GM12892 (cell line): ENCODE measurements around the gene GSG1.

Source experiments
- POLR2A ChIP-seq: IDR thresholded peaks from 2 replicates; pipeline ENCODE4 v1.6.1; 2011; ENCODE audit warnings: low read depth, low read length, control low read depth
- POLR2AphosphoS5 ChIP-seq: IDR thresholded peaks from 2 replicates; pipeline ENCODE4 v1.6.1; 2011; ENCODE audit warnings: low read depth, low read length, control low read depth
- TAF1 ChIP-seq: IDR thresholded peaks from 2 replicates; pipeline ENCODE4 v1.6.1; 2011; ENCODE audit warnings: low read depth, mild to moderate bottlenecking, control low read depth, low read length, borderline replicate concordance

DNA sequence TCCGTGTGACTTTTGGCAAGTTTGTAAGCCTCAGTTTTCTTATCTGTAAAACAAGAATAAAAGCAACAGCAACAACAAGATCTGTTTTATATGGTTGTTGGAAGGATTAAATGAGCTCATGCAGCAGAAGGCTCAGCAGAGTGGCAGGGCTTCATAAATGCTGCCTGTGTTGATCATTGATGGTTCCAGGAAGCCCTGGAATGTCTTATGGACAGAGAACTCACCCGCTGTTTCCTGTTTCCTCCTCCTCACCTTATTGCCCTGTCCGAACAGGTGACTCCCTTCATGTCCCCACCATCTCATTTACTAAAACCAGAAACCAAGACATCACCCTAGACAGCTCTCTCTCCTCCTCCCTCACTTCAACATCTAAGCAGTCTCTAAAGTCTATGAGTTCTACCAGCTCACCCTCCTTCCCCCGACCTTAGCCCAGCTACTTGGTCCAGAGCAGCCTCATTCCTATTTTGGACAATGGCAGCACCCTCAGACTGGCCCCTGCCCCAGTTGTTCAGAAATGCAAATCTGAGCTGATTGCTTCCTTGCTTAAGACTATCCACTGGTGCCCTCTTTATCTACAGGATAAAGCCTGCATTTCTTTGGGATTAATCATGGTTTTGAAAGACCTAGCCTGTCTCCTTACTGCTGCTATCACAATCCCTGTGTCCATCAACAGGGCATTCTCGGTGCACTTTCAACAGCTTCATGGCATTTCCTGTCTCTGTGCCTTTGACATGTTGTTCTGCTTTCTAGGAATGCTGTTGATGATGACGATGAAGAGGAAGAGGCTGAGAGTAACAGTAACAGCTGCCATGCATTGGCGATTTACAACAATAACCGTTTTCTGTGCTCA is 21.4 kb upstream of the GSG1 start:
- TF ChIP-seq TAF1: no peak
- no peak for TF ChIP-seq POLR2A
- no peak for TF ChIP-seq POLR2AphosphoS5
